Liver (tissue), 3 donors: ENCODE results near the gene MAP6.

Experiments used
- EGR1 ChIP-seq, 2 donors: IDR thresholded peaks; 2 replicates each; pipeline ENCODE4 v1.6.1; 2016 to 2018; ENCODE audit warnings: antibody characterized with exemption in 2 of 2, low read depth in 2 of 2
- GABPA ChIP-seq, 2 donors: IDR thresholded peaks in 1 of 2; conservative IDR thresholded peaks in 1 of 2; 2 replicates each; pipeline ENCODE4 v1.6.1; 2016; ENCODE audit warnings: antibody characterized with exemption in 2 of 2, mild to moderate bottlenecking in 1 of 2, moderate library complexity in 1 of 2
- JUND ChIP-seq, 2 donors: IDR thresholded peaks; 2 replicates each; pipeline ENCODE4 v1.6.1; 2016; ENCODE audit warnings: antibody characterized with exemption in 2 of 2
- RAD21 ChIP-seq, 2 donors: IDR thresholded peaks; 2 replicates each; pipeline ENCODE4 v1.6.1; 2016; ENCODE audit warnings: antibody characterized with exemption in 2 of 2, mild to moderate bottlenecking in 2 of 2
- RXRA ChIP-seq, 2 donors: IDR thresholded peaks; 2 replicates each; pipeline ENCODE4 v1.6.1; 2017 to 2018; ENCODE audit warnings: antibody characterized with exemption in 2 of 2, mild to moderate bottlenecking in 1 of 2
- SP1 ChIP-seq: IDR thresholded peaks from 2 replicates; pipeline ENCODE4 v1.6.1; 2018; ENCODE audit warnings: antibody characterized with exemption, mild to moderate bottlenecking
- TAF1 ChIP-seq: conservative IDR thresholded peaks from 2 replicates; pipeline ENCODE4 v1.6.1; 2016; ENCODE audit warnings: antibody characterized with exemption, mild to moderate bottlenecking
- TF ChIP-seq, protein P1 (sequence below): IDR thresholded peaks from 2 replicates; pipeline ENCODE4 v1.6.1; 2016; ENCODE audit warnings: antibody characterized with exemption
- TF ChIP-seq, protein P2 (sequence below): fragments of 150-350 bp; IDR thresholded peaks from 2 replicates; pipeline ENCODE4 v1.5.1; 2017; ENCODE audit warnings: improper control_type of control experiment, low read depth, low read length; ENCODE audit not compliant: missing input control
- TF ChIP-seq, protein P3 (sequence below): IDR thresholded peaks from 2 replicates; pipeline ENCODE4 v1.6.1; 2016; ENCODE audit warnings: antibody characterized with exemption, mild to moderate bottlenecking
- TF ChIP-seq, protein P4 (sequence below): IDR thresholded peaks from 2 replicates; pipeline ENCODE4 v1.6.1; 2016; ENCODE audit warnings: antibody characterized with exemption
- donor health status: healthy.
- donor health status: healthy.

DNA sequence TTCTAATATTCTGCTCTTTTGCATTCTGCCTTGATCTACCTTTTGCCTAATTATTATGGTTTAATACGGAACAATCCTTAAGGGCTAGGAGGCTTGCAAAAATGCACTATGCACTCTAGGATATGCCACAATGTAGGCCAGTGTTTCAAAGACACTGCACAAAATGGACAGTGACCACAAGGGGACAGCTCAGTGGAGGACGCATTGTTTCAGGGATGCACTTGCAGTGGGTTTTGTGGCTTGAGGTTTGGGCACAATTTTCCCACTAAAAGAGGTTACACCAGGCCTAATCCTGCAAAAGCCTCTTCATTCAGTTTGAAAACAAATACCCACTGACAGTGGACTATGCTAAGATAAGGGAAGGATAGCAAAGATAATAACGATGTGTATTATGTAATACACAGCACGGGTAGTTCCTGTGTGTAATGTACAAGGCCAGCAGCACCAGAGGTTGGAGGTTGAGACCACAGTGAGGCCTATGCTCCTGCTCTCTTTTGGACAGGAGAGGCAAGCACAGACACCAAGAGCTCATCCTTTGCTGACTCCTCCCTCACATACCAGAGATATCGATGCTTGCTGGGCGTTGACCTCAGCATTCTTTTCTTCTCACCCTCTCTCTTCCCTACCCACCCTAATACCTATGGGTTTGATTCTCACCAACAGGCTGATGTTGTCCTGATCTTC, 12.7 kb downstream of the MAP6 start:
- TF ChIP-seq, protein P1, sequence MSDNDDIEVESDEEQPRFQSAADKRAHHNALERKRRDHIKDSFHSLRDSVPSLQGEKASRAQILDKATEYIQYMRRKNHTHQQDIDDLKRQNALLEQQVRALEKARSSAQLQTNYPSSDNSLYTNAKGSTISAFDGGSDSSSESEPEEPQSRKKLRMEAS, result no peak
- TF ChIP-seq, protein P2, sequence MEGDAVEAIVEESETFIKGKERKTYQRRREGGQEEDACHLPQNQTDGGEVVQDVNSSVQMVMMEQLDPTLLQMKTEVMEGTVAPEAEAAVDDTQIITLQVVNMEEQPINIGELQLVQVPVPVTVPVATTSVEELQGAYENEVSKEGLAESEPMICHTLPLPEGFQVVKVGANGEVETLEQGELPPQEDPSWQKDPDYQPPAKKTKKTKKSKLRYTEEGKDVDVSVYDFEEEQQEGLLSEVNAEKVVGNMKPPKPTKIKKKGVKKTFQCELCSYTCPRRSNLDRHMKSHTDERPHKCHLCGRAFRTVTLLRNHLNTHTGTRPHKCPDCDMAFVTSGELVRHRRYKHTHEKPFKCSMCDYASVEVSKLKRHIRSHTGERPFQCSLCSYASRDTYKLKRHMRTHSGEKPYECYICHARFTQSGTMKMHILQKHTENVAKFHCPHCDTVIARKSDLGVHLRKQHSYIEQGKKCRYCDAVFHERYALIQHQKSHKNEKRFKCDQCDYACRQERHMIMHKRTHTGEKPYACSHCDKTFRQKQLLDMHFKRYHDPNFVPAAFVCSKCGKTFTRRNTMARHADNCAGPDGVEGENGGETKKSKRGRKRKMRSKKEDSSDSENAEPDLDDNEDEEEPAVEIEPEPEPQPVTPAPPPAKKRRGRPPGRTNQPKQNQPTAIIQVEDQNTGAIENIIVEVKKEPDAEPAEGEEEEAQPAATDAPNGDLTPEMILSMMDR, result no peak
- no peak for TF ChIP-seq TAF1
- TF ChIP-seq, protein P3, sequence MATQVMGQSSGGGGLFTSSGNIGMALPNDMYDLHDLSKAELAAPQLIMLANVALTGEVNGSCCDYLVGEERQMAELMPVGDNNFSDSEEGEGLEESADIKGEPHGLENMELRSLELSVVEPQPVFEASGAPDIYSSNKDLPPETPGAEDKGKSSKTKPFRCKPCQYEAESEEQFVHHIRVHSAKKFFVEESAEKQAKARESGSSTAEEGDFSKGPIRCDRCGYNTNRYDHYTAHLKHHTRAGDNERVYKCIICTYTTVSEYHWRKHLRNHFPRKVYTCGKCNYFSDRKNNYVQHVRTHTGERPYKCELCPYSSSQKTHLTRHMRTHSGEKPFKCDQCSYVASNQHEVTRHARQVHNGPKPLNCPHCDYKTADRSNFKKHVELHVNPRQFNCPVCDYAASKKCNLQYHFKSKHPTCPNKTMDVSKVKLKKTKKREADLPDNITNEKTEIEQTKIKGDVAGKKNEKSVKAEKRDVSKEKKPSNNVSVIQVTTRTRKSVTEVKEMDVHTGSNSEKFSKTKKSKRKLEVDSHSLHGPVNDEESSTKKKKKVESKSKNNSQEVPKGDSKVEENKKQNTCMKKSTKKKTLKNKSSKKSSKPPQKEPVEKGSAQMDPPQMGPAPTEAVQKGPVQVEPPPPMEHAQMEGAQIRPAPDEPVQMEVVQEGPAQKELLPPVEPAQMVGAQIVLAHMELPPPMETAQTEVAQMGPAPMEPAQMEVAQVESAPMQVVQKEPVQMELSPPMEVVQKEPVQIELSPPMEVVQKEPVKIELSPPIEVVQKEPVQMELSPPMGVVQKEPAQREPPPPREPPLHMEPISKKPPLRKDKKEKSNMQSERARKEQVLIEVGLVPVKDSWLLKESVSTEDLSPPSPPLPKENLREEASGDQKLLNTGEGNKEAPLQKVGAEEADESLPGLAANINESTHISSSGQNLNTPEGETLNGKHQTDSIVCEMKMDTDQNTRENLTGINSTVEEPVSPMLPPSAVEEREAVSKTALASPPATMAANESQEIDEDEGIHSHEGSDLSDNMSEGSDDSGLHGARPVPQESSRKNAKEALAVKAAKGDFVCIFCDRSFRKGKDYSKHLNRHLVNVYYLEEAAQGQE, result no peak
- no peak for TF ChIP-seq JUND (IDR thresholded peaks at IDR 0.05)
- TF ChIP-seq EGR1 (IDR thresholded peaks at IDR 0.05; ENCODE audit: low read depth in 2 of 2), result no peak
- no peak for TF ChIP-seq RAD21 (IDR thresholded peaks at IDR 0.05)
- TF ChIP-seq GABPA (IDR thresholded peaks at IDR 0.05 in 1 of 2, conservative IDR thresholded peaks at IDR 0.05 in 1 of 2), result no peak
- no peak for TF ChIP-seq SP1
- TF ChIP-seq, protein P4, sequence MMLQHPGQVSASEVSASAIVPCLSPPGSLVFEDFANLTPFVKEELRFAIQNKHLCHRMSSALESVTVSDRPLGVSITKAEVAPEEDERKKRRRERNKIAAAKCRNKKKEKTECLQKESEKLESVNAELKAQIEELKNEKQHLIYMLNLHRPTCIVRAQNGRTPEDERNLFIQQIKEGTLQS, result no peak
- no peak for TF ChIP-seq RXRA (IDR thresholded peaks at IDR 0.05)
